Activated naive CD4-positive, alpha-beta T cell treated with Interleukin-2 at 50 U/mL for 16 hours (primary cell): ENCODE results near the gene KMT2A.

ENCODE experiments used
- DNase-seq: peaks from one replicate; pipeline ENCODE4 v3.0.0-alpha.2; 2020

Gene KMT2A

DNA sequence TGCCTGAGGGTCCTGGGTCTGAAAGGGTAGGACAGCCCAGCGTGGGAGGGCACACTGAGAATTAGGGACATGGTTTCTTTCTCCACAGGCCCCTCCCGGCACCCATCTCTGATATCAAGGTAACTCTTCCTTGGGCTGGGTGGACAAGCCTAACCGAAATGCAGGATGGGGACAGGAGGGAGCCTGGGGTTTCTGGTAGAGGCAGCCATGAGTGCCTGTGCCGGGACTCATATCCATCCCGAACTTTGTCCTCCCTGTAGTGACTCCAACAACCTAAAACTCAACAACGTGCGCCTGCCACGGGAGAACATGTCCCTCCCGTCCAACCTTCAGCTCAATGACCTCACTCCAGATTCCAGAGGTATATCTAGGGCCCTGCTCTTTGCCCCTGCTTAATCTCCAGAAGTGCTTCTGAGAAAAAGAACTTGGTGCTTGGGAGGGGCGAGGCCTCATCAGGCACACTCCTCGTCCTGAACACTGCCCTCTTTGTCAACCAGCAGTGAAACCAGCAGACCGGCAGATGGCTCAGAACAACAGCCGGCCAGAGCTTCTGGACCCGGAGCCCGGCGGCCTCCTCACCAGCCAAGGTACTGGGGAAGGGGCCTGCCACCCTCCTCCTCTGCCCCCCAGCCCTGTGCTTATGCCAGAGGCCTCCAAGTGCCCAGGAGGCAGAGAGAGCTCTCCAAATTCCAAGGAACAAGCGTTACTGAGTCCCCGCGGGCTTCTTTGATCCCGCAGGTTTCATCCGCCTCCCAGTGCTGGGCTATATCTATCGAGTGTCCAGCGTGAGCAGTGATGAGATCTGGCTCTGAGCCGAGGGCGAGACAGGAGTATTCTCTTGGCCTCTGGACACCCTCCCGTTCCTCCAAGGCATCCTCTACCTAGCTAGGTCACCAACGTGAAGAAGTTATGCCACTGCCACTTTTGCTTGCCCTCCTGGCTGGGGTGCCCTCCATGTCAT is 97.8 kb downstream of the KMT2A start:
- no peak for DNase-seq

DNA sequence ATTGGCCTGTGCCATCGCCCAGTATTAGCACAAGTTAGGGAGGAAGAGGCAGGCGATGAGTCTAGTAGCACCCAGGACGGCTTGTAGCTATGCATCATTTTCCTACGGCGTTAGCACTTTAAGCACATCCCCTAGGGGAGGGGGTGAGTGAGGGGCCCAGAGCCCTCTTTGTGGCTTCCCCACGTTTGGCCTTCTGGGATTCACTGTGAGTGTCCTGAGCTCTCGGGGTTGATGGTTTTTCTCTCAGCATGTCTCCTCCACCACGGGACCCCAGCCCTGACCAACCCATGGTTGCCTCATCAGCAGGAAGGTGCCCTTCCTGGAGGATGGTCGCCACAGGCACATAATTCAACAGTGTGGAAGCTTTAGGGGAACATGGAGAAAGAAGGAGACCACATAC is 99.0 kb downstream of the KMT2A start:
- no peak for DNase-seq

DNA sequence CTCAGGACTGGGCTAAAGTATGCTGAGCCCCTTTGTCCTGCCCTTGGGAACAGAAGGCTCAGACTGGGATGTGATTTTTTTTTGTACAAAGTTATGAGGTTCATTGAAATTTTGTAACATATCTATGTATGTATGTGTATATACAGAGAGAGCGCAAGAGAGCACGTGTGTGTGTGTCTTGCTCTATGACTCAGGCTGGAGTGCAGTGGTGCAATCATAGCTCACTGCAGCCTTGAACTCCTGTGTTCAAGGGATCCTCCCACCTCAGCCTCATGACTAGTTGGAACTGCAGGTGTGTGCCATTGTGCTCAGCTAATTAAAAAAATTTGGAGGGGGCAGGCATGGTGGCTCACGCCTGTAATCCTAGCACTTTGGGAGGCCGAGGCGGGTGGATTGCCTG is 100.4 kb downstream of the KMT2A start:
- no peak for DNase-seq

DNA sequence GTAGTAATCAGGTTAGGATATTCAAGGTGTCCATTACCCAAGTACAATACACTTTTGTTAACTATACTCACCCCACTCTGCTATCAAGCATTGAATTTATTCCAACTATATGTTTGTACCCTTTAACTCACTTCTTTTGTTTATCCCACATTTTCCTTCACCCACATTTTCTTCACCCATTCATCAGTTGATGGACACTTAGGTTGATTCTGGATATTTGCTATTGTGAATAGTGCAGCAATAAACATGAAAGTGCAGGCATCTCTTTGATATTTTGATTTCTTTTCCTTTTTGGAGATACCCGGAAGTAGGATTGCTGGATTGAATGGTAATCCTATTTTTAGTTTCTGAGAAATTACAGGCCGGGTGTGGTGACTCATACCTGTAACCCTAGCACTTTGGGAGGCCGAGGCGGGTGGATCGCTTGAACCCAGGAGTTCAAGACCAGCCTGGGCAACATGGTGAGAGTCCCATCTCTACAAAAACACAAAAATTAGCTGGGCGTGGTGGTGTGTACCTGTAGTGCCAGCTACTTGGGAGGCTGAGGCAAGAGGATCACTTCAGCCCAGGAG is 101.2 kb downstream of the KMT2A start:
- DNase-seq, result no peak

DNA sequence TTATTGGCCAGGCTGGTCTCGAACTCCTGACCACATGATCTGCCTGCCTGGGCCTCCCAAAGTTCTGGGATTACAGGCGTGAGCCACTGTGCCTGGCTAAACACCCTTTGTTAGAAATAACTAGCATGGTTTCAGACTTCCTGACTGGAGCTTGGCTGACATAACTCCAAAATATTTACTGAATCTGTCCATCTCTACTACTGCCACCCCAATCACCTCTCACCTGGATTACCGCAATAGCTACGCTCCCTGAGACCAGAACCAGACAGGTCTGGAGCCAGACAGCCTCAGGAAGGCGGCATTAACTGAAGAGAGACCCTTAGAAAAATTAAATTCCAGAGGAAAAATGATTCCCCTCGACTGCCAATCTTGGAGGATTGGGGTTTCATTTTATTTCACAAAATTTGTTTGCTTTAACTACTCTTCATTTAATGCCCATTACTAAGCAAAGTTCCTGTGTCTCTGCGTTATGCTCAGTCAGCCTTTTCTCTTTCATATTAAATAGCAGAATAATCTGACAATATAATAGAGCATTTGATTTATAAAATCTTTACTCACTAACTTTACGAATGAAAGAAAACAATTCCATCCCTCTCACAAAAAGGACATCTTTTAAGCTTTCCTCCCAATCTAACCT is 107.8 kb downstream of the KMT2A start:
- DNase-seq, result no peak

DNA sequence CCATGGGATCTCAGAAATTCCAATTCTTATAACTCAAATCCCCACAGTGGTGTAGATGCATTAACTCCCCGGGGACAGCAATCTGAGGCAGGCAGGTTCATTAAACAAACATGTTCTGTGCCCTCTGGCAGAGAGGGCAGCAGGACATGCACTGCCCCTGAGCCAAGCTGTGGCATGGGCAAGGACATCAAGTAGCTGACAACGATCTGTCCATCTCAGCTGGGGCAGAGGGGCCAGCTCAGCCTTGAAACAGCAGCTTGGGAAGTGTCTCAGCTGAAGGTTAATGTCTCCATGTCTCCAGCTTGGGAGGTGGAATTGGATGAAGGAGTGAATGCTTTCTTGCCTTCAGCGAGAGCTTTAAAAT is 108.3 kb downstream of the KMT2A start:
- DNase-seq, result no peak

DNA sequence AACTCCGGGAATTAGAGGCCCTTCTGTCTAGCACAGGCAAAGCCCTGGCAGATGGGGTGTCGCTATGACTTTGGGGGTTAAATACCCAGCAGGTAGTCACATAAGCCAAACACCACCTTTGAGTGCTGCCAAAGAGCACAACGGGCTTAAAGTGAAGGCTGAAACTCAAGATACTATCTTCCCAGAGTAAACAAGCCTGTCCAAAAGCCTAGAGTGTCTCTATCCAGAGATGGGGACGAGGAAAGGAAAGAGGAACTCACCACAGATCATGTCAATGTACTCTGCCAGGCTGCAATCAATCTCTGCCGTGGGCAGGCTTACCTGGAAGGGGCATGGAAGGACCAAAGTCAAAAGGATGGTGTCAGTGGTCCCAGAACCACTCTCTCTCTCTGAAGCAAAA is 109.2 kb downstream of the KMT2A start:
- DNase-seq, result no peak

DNA sequence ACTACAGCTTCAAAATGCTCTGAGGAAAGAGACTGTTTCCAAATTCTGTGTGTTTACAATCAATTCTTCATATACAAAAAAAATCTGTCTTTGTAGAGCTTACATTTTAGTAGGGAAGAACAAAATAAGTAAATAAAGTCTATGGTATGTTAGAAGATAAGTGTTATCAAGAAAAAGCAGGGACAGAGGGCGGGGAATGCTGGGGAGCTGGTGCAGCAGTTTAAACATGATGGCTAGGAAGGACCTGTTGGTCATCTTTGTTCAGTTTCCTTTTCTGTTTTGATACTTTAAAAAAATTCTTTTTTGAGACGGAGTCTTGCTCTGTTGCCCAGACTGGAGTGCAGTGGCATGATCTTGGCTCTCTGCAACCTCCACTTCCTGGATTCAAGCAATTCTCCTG is 110.8 kb downstream of the KMT2A start:
- no peak for DNase-seq

DNA sequence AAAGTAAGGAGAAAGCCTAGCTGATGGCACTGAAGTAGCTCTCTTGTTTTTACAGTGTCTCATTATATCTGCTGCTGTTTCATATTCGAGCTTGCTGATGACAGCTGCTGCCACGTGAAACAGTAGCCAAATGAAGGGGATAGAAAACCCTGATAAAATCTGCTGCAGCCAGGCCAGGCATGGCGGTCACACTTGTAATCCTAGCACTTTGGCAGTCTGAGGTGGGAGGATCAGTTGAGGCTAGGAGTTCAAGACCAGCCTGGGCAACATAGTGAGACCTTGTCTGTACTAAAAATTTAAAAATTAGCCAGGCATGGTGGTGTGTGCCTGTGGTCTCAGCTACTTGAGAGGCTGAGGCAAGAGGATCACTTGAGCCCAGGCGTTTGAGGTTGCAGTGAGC is 116.0 kb downstream of the KMT2A start:
- DNase-seq, result no peak

DNA sequence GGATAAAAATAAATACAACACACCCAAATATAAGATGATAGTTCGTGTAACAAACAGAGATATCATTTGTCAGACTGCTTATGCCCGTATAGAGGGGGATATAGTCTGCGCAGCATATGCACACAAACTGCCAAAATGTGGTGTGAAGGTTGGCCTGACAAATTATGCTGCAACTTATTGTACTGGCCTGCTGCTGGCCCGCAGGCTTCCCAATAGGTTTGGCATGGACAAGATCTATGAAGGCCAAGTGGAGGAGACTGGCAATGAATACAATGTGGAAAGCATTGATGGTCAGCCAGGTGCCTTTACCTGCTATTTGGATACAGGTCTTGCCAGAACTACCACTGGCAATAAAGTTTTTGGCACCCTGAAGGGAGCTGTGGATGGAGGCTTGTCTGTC is 124.5 kb downstream of the KMT2A start:
- no peak for DNase-seq

DNA sequence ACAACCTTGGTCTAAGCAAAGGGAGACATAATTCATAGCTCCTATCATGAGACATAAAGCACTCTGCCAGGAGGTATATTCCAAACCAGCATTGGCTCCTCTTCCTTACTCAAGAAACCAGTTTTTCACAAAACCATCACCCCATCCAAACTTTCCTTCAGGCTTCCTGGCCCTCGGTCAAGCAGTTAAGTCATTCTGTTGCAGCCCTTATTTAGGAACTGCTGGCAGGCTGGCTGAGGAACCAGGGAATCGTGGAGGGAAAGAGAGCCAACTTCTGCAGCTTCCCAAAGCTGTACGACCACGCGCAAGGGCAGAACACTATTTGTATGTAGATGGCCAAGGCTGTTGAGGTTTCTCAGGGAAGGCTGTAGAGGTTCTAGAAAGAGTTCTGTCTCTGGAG is 128.8 kb downstream of the KMT2A start:
- DNase-seq, result no peak

DNA sequence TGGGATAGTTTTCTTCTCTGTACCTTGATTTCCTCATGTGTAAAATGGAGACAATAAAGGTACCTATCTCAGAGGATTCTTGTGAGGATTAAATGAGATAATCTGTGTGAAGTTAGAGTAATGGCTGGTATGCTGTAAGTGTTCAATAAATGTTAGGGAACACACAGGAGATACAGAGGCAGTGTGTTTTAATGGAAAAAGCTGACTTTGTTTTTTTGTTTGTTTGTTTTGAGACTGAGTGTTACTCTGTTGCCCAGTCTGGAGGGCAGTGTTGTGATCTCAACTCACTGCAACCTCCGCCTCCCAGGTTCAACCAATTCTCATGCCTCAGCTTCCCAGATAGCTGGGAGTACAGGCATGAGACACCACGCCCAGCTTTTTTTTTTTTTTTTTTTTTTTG is 133.4 kb downstream of the KMT2A start:
- DNase-seq, result no peak

DNA sequence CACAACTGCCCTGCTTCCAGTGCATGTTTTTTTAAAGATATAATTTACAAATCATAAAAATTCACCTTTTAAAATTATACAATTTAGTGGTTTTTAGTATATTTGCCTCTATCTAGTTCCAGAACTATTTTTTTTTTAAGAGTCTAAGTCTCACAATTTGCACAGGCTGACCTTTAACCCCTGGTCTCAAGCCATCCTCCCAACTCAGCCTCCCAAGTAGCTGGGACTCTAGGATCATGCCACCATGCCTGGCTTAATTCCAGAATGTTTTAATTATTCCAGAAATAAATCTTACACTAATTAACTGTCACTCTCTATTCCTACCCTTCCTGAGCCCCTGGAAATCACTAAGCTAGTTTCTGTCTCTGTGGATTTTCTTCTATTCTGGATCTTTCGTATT is 134.5 kb downstream of the KMT2A start:
- DNase-seq, result no peak

DNA sequence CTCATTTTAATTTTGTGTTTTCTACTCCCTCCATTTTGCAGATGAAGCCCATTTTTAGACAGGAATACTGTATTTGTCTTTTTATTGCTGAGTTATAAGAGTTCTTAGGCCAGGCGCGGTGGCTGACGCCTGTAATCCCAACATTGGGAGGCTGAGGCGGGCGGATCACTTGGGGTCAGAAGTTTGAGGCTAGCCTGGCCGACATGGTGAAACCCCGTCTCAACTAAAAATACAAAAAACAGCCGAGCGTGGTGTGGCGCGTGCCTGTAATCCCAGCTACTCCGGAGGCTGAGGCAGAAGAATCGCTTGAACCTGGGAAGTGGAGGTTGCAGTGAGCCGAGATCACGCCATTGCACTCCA is 135.4 kb downstream of the KMT2A start:
- DNase-seq, result peak; percentile 17

DNA sequence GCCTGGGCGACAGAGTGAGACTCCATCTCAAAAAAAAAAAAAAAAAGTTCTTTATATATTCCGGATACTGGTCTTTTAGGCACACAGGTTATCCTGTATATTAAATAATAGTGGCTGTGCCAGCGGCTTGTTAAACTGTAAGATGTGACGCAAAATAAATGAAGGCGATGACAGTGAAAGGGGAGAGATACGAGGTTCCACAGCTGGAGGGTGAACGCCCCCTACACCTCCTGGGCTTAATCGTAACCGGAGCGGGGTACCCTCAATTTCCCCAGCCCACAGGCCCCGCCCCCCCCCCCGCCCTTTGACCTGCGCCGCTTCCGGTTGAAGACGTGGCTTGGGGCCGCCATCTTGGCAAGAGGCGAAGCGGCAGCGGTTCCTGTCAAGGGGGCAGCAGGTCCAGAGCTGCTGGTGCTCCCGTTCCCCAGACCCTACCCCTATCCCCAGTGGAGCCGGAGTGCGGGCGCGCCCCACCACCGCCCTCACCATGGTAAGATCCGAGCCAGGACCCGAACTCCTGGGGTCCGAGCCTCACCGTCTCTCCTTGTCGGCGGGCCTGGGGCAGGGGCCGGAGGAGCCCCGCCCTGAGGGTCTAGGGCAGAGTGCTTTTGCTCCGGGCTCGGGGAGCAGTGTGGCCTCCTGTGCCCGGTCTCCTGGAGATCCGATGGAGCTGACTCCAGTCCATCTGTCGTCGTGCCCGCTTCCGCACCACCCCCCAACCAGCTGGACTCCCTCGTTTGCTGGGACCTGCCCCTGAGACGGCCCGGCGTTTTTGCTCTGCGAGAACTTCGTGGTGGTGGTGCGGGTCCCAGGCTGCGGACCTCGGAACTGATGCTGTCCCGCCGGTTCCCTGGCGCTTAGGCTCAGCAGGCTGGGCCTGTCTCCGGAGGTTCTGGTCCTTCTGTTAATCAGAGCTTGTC is 136.0 kb downstream of the KMT2A start, which contains the start of gene ARCN1:
Gene ARCN1 (plus strand): TSS at position 349 of the 920 bp plus-strand sequence. CDS start 139 bp downstream, at position 488.
- peak; percentile 83 for DNase-seq

DNA sequence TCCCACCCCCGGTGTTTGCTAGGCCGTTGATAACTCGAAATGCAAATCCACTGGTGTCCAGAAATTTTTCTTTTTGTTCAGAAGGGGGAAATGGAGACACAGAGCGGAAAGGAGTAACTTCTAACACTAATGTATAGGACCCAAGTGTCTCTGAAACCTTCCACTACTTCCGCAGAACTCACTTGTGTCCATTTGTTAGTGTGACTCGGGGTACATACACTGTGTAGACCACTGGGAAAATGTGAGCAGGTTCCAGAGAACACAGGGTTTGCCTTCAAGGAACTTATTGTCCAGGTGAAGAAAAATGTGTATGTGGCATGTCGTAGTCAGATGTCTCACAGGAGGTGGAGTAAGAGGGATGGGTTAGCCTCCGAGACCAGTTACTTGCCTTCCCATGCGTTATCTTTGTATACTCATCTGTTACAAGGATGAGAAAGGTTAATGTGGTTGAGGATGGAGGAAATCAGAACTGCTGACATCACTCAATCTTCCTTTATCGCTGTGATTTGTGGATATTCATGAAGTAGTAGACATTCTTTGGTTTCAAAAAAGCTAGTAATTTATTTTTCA is 136.8 kb downstream of the KMT2A start:
- DNase-seq, result peak; percentile 22

DNA sequence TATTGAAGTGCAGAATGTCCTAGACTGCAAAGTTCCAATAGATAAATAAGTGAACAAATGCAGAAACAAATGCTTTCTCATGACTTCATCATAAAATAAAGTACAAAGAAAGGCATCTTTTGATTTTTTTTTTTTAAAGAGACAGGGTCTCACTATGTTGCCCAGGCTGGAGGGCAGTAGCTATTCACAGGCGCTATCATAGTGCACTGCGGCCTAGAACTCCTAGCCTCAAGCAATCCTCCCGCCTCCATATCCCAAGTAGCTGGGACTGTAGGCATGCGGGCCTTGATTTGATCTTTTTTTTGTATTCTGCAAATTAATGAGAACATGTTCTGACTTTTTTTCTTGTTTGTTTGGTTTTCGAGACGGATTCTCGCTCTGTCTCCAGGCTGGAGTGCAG is 138.3 kb downstream of the KMT2A start:
- no peak for DNase-seq
